Measurements from ENCODE around the gene DNAJC18.

DNA sequence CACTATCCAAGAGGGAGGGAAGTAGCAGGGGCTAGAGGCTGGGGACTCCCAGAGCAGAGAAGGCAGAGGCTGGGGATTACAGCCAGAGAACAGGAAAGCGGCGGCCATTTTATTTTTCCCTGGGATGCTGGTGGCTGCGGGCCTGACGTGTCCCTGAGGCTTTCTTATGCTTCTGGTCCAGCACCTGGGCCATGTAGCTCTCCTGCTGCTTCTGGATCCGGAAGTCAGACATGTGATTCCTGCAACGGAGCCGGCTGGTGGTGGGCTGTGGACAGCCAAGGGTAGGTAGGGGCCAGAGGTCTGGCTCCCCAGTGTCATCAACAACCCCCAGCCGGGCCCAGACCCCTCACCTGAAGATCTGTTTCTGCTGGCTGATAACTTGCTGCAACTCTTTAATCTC is 42.6 kb downstream of the DNAJC18 start:
- TF ChIP-seq, protein P1, sequence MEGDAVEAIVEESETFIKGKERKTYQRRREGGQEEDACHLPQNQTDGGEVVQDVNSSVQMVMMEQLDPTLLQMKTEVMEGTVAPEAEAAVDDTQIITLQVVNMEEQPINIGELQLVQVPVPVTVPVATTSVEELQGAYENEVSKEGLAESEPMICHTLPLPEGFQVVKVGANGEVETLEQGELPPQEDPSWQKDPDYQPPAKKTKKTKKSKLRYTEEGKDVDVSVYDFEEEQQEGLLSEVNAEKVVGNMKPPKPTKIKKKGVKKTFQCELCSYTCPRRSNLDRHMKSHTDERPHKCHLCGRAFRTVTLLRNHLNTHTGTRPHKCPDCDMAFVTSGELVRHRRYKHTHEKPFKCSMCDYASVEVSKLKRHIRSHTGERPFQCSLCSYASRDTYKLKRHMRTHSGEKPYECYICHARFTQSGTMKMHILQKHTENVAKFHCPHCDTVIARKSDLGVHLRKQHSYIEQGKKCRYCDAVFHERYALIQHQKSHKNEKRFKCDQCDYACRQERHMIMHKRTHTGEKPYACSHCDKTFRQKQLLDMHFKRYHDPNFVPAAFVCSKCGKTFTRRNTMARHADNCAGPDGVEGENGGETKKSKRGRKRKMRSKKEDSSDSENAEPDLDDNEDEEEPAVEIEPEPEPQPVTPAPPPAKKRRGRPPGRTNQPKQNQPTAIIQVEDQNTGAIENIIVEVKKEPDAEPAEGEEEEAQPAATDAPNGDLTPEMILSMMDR (IDR thresholded peaks at IDR 0.05) = no peak
- TF ChIP-seq POLR2AphosphoS5 (IDR thresholded peaks at IDR 0.05) (no peak), POLR2A (IDR thresholded peaks at IDR 0.05) (no peak)
